GM06990 (cell line): Measurements from ENCODE around the gene CAMK2B.

Experiments
- DNase-seq: peaks from one replicate; pipeline ENCODE4 v3.0.0-alpha.2; 2011; ENCODE audit not compliant: insufficient read length; ENCODE audit errors: extremely low read depth
- H3K27me3 ChIP-seq: replicated peaks from 2 replicates; pipeline ENCODE4 v1.6.0; 2011; ENCODE audit warnings: low read length; ENCODE audit not compliant: control insufficient read depth, insufficient read depth
- H3K36me3 ChIP-seq: 2 replicates; pipeline ENCODE4 v1.5.1; 2011; ENCODE audit warnings: low read length; ENCODE audit not compliant: control insufficient read depth, insufficient read depth
- H3K4me3 ChIP-seq: replicated peaks from 2 replicates; pipeline ENCODE4 v1.5.1; 2011; ENCODE audit warnings: low read depth, mild to moderate bottlenecking, control low read depth, low read length
- CTCF ChIP-seq: IDR thresholded peaks from 2 replicates; pipeline ENCODE4 v1.5.1; 2011; ENCODE audit warnings: low read length, control low read depth, mild to moderate bottlenecking, inconsistent platforms; ENCODE audit not compliant: insufficient read depth, poor library complexity, severe bottlenecking

CAMK2B gene

GRCh38 chr7:44223362-44224079 is 101.9 kb downstream of the CAMK2B start:
- H3K27me3 ChIP-seq, result no peaks in the 10 kb centered on the region; the same call in 1 of the 2 replicates
- no peak for TF ChIP-seq CTCF
- no peak for DNase-seq

GRCh38 chr7:44222776-44223261 is 102.6 kb downstream of the CAMK2B start:
- DNase-seq, result no peak
- Histone ChIP-seq H3K36me3 (no peaks in the 10 kb centered on the region), H3K27me3 (no peaks in the 10 kb centered on the region; the same call in 1 of the 2 replicates), H3K4me3 (no peak overlapping the region)
- no peak for TF ChIP-seq CTCF

More at GRCh38 chr7:44223362-44224079, 101.9 kb downstream of the CAMK2B start:
- H3K36me3 ChIP-seq, result no peaks in the 10 kb centered on the region
- no peak overlapping the region for H3K4me3 ChIP-seq

- TF ChIP-seq CTCF, result no peak
- Histone ChIP-seq H3K4me3 (no peak overlapping the region), H3K27me3 (no peaks in the 10 kb centered on the region; the same call in 1 of the 2 replicates), H3K36me3 (no peaks in the 10 kb centered on the region)
- no peak for DNase-seq
These were observed 103.3 kb downstream of the CAMK2B start for GRCh38 chr7:44222074-44222473.

GRCh38 chr7:44221231-44221791 is 104.1 kb downstream of the CAMK2B start:
- Histone ChIP-seq H3K4me3 (no peak overlapping the region), H3K27me3 (no peaks in the 10 kb centered on the region; the same call in 1 of the 2 replicates), H3K36me3 (no peaks in the 10 kb centered on the region)
- TF ChIP-seq CTCF, result no peak
- no peak for DNase-seq

GRCh38 chr7:44220358-44221112 is 104.9 kb downstream of the CAMK2B start:
- no peaks in the 10 kb centered on the region; the same call in 1 of the 2 replicates for H3K27me3 ChIP-seq
- DNase-seq, result no peak
- no peaks in the 10 kb centered on the region for H3K36me3 ChIP-seq
- H3K4me3 ChIP-seq, result no peak overlapping the region
- TF ChIP-seq CTCF, result no peak
